Neural cell (in vitro differentiated cells): ENCODE results near the gene C14orf39.

Experiments
- CTCF ChIP-seq: fragments of 450-650 bp; IDR thresholded peaks from 2 replicates; pipeline ENCODE4 v1.5.1; 2014; ENCODE audit warnings: antibody characterized with exemption, mild to moderate bottlenecking, moderate library complexity; ENCODE audit not compliant: poor library complexity, severe bottlenecking
- EP300 ChIP-seq: fragments of 450-650 bp; conservative IDR thresholded peaks from 2 replicates; pipeline ENCODE4 v1.6.1; 2014; ENCODE audit warnings: antibody characterized with exemption, mild to moderate bottlenecking, moderate library complexity; ENCODE audit not compliant: poor library complexity, severe bottlenecking
- EZH2 ChIP-seq: fragments of 200-600, 300-800 bp; shearing (Covaris generic), sonication (generic); IDR thresholded peaks from 2 replicates; pipeline ENCODE4 v1.6.1; 2014; ENCODE audit warnings: antibody characterized with exemption, low read length, borderline replicate concordance, mild to moderate bottlenecking; ENCODE audit not compliant: insufficient read depth, poor library complexity, severe bottlenecking
- MXI1 ChIP-seq: fragments of 450-650 bp; conservative IDR thresholded peaks from 2 replicates; pipeline ENCODE4 v1.6.1; 2014; ENCODE audit warnings: antibody characterized with exemption, mild to moderate bottlenecking; ENCODE audit not compliant: poor library complexity, severe bottlenecking
- POLR2AphosphoS5 ChIP-seq: IDR thresholded peaks from 2 replicates; pipeline ENCODE4 v1.6.1; 2012
- RAD21 ChIP-seq: fragments of 450-650 bp; conservative IDR thresholded peaks from 2 replicates; pipeline ENCODE4 v1.6.1; 2014; ENCODE audit warnings: antibody characterized with exemption, mild to moderate bottlenecking, moderate library complexity
- REST ChIP-seq: IDR thresholded peaks from 2 replicates; pipeline ENCODE4 v1.6.1; 2012; ENCODE audit warnings: borderline replicate concordance
- SMC3 ChIP-seq: fragments of 450-650 bp; conservative IDR thresholded peaks from 2 replicates; pipeline ENCODE4 v1.6.1; 2014; ENCODE audit warnings: antibody characterized with exemption, mild to moderate bottlenecking, moderate library complexity; ENCODE audit not compliant: poor library complexity
- TAF1 ChIP-seq: IDR thresholded peaks from 2 replicates; pipeline ENCODE4 v1.6.1; 2012; ENCODE audit warnings: low read depth

DNA sequence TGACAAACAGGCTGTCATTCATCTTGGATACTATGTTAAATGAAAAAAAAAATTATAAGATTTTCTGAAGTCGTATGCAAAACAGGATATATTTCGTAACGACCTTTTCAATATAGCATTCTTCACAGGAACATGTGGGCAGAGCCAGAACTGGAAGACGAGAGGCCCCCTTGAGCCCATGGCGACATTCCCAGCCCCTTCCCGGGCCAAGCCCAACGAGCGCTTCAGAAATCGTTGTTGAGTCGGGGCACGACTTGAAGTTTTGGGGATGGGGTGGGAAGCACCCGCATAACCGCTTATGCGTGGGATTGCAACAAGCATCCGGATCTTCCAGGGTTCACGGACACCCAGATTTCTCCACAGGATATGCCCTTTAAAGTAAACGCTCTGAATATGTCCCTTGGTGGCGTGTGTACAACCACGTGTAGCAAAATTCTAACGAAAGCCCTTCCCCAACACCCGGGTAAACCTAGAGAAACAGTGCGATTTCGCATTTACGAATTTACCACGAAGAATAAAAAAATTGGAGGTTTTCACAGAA, 736 bp downstream of the C14orf39 start:
- TF ChIP-seq CTCF (no peak), EP300 (no peak), POLR2AphosphoS5 (no peak), TAF1 (no peak), REST (no peak), SMC3 (no peak), EZH2 (no peak), RAD21 (no peak), MXI1 (no peak)
